ENCODE data around the gene BOLL.

DNA sequence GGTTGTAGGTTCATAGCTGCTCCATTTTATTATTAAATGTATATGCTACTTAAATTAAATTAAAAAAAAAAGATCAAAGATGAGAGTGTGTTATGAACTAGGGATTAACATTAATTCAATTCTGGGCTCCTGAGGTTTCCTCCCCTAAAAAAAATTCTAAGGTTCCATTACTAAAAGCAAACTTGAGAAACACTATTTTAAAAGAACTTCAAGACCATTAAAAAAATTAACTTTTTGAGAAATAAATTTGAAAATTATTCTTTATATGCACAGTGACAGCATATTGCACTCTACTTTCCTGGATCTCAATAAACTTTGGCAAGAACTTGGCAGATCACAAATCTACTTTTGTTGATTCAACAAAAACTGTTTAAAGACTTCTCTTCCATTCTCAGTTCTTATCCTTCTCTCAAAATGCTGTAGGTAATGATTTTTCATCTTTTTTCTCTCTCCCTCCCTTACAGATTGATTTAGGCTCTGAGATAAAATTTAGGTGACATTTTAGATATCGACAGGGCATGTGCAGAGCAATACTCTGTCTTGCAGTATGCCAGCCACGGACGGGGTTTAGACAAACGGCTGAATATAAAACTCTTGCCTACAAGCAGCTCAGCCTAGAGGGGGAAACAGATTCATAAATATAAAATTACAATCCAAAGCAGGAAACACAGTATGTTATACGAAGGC lies 80.5 kb downstream of the BOLL start:
- TF ChIP-seq CTCF (IDR thresholded peaks at IDR 0.05), result no peak
- TF ChIP-seq POLR2A (IDR thresholded peaks at IDR 0.05), result no peak
